K562 (cell line): ENCODE results near the gene NAT9. TPM values are rescaled to one million over a fixed set of nuclear protein-coding genes. Genes with fewer than 3 reads are reported as not detected.

Experiments used
- CTCF ChIP-seq, 3 experiments: IDR thresholded peaks in 2 of 3; conservative IDR thresholded peaks in 1 of 3; 2 replicates each; pipeline ENCODE4 v1.5.1; 2011 to 2012; ENCODE audit warnings: low read length in 3 of 3, mild to moderate bottlenecking in 3 of 3, control low read depth in 2 of 3, improper control_type of control experiment in 1 of 3, inconsistent platforms in 1 of 3, low read depth in 1 of 3, mixed read lengths in 1 of 3, moderate library complexity in 1 of 3; ENCODE audit not compliant: insufficient read depth in 2 of 3
- NKRF ChIP-seq: fragments of 450-650 bp; IDR thresholded peaks from 2 replicates; pipeline ENCODE4 v1.6.1; 2016; ENCODE audit warnings: borderline replicate concordance
- RCOR1 ChIP-seq, 2 experiments: IDR thresholded peaks; 2 replicates each; pipeline ENCODE4 v1.6.1; 2012; ENCODE audit warnings: low read depth in 2 of 2, low read length in 2 of 2, borderline replicate concordance in 1 of 2, improper control_type of control experiment in 1 of 2
- TEAD4 ChIP-seq, 2 experiments: sonication (generic) in 1 of 2; formaldehyde crosslinking in 1 of 2; IDR thresholded peaks; 2 replicates each; pipeline versions ENCODE4 v1.6.1 to v1.8.0; 2012 to 2022; ENCODE audit warnings: borderline replicate concordance in 1 of 2, inconsistent platforms in 1 of 2, low read length in 1 of 2, mild to moderate bottlenecking in 1 of 2, missing genetic modification reagents in 1 of 2
- polyA plus RNA-seq, 8 experiments: library from polyadenylated mRNA; depleted of rRNA in 4 of 8; stranded (reverse) in 5 of 8; unstranded in 3 of 8; fragments of >200 nt; fragmentation: Nextera tagmentation in 2 of 8; fragmentation: Illumina TruSeq in 1 of 8; extraction: Ambion mirVana in 2 of 8; extraction: Trizol in 1 of 8; gene quantifications; 2 replicates each; pipeline versions ENCODE4 v1.2.1 to v1.2.3, GENCODE V29; 2011 to 2014; ENCODE audit warnings: inconsistent platforms in 1 of 8, missing spikeins in 1 of 8
- total RNA-seq, 7 experiments: library from RNA; depleted of rRNA in 6 of 7; stranded (reverse); fragments of >200 nt in 6 of 7; fragmentation: Illumina TruSeq in 2 of 7; extraction: Trizol in 2 of 7; gene quantifications; 2 replicates each; pipeline versions ENCODE4 v1.2.1 to v1.2.3, GENCODE V29; 2011 to 2021; ENCODE audit warnings: low replicate concordance in 1 of 7

NAT9 gene
- total and polyA plus RNA-seq, 9 of the 15 experiments (the other 6 are each of a cell fraction or from before 2014, with no cell fraction given) = 4.2 to 63.6 (median 40.8) TPM

- TF ChIP-seq NKRF = no peak
- TF ChIP-seq RCOR1 (IDR thresholded peaks at IDR 0.05; ENCODE audit: borderline replicate concordance in 1 of 2, low read depth in 2 of 2, low read length in 2 of 2) = no peak
- no peak for TF ChIP-seq CTCF (IDR thresholded peaks at IDR 0.05 in 2 of 3, conservative IDR thresholded peaks at IDR 0.05 in 1 of 3; ENCODE audit: insufficient read depth in 2 of 3, low read depth in 1 of 3, low read length in 3 of 3)
- TF ChIP-seq TEAD4 (IDR thresholded peaks at IDR 0.05; ENCODE audit: low read length) = no peak
- no peak for TF ChIP-seq TEAD4 (CRISPR knock-in tag; IDR thresholded peaks at IDR 0.05; ENCODE audit: borderline replicate concordance)
These were observed 38.3 kb upstream of the NAT9 start (continued) for GRCh38 chr17:74814453-74814852.
